Ishikawa (cell line): ENCODE results near the gene GRK5.

ENCODE experiments used
- CEBPB ChIP-seq: IDR thresholded peaks from 2 replicates; pipeline ENCODE4 v1.6.1; 2012
- EGR1 ChIP-seq: IDR thresholded peaks from 2 replicates; pipeline ENCODE4 v1.6.1; 2012
- EP300 ChIP-seq: IDR thresholded peaks from 2 replicates; pipeline ENCODE4 v1.6.1; 2012; ENCODE audit warnings: borderline replicate concordance
- FOXM1 ChIP-seq: IDR thresholded peaks from 2 replicates; pipeline ENCODE4 v1.6.1; 2012; ENCODE audit warnings: low read depth, borderline replicate concordance
- RAD21 ChIP-seq: IDR thresholded peaks from 2 replicates; pipeline ENCODE4 v1.6.1; 2012; ENCODE audit warnings: low read depth
- YY1 ChIP-seq: IDR thresholded peaks from 2 replicates; pipeline ENCODE4 v1.6.1; 2012; ENCODE audit warnings: low read depth
- TF ChIP-seq, protein P1 (sequence below): IDR thresholded peaks from 2 replicates; pipeline ENCODE4 v1.6.1; 2012
- TF ChIP-seq, protein P2 (sequence below): IDR thresholded peaks from 2 replicates; pipeline ENCODE4 v1.6.1; 2012; ENCODE audit warnings: low read depth, mild to moderate bottlenecking

DNA sequence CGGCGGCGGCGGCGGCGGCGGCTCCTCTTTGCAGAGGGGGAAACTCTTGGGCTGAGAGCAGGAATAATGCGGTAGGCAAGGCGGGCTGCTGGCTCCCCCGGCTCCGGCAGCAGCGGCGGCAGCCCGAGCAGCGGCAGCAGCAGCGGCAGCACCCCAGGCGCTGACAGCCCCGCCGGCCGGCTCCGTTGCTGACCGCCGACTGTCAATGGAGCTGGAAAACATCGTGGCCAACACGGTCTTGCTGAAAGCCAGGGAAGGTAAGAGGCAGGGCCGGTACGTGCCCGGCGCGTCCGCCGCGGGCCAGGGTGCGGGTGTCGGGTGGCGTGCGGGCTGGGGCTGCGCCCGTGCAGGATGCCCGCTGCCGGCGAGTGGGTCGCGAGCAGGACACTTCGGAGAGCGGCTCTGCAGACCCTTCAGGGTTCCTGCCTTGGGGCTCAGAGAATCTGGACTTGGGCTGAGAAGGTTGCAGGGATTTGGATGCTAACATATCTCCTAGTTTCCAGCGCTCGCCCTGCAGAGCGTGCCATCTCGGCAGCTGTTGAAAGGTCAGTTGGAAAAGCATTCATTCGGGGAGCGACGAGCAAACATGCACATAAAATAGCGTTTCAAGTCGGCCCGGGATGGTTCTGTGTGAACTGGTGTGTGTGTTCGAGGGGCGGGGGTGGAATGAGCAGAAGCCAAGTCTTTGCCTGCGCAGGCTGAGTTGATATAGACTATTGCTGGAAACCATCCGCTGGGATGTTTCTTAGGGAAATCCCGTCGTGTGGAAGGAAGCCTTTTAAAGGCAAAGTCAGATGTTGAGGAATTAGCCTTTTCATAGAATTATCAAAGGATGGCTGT is 562 bp downstream of the GRK5 start:
- no peak for TF ChIP-seq YY1
- TF ChIP-seq EP300, result no peak
- TF ChIP-seq EGR1, result no peak; the same call in 1 of the 2 replicates
- no peak for TF ChIP-seq CEBPB
- TF ChIP-seq RAD21, result no peak
- TF ChIP-seq, protein P1, sequence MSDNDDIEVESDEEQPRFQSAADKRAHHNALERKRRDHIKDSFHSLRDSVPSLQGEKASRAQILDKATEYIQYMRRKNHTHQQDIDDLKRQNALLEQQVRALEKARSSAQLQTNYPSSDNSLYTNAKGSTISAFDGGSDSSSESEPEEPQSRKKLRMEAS, result no peak
- no peak for TF ChIP-seq FOXM1
- TF ChIP-seq, protein P2, sequence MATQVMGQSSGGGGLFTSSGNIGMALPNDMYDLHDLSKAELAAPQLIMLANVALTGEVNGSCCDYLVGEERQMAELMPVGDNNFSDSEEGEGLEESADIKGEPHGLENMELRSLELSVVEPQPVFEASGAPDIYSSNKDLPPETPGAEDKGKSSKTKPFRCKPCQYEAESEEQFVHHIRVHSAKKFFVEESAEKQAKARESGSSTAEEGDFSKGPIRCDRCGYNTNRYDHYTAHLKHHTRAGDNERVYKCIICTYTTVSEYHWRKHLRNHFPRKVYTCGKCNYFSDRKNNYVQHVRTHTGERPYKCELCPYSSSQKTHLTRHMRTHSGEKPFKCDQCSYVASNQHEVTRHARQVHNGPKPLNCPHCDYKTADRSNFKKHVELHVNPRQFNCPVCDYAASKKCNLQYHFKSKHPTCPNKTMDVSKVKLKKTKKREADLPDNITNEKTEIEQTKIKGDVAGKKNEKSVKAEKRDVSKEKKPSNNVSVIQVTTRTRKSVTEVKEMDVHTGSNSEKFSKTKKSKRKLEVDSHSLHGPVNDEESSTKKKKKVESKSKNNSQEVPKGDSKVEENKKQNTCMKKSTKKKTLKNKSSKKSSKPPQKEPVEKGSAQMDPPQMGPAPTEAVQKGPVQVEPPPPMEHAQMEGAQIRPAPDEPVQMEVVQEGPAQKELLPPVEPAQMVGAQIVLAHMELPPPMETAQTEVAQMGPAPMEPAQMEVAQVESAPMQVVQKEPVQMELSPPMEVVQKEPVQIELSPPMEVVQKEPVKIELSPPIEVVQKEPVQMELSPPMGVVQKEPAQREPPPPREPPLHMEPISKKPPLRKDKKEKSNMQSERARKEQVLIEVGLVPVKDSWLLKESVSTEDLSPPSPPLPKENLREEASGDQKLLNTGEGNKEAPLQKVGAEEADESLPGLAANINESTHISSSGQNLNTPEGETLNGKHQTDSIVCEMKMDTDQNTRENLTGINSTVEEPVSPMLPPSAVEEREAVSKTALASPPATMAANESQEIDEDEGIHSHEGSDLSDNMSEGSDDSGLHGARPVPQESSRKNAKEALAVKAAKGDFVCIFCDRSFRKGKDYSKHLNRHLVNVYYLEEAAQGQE, result no peak
